GM21528 (cell line): ENCODE data around the gene ARHGEF16.

Experiments used
- ATAC-seq: cut with Tn5 transposase; IDR thresholded peaks from one replicate; pipeline ENCODE4 v1.9.1; 2021; ENCODE audit warnings: mild to moderate bottlenecking, moderate library complexity; ENCODE audit not compliant: unreplicated experiment, low FRiP score

Gene ARHGEF16

DNA sequence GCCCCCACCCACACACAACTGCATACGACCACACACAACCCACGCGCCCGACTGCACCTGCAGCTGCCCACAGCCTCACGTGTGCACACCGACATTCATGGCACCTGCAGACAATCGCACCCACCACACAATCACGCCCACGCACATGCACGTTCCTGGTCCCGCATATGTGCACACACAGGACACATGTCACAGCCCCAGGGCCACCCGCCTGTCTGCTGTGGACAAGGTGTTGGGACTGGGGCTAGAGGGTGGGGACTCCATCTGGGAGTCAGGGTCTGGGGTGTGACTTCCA lies 56.4 kb downstream of the ARHGEF16 start:
- ATAC-seq = no peak

DNA sequence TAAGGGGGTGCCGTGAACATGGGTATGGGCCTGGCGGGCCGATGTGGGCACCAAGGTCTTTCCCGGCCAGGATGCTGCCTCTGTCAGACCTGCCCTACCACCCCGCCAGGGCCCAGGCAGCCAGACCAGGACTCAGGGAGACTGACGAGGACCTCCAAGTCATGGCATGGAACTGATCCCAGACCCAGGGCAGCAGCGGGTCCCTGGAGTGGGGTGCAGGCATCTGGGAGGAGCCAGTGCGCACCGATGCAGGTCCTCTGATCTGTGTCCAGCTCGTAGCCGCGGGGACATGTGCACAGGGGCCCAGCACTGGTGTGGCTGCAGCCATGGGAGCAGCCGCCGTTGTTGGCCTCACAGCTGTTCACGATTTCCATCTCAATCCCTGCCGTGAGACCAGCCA lies 56.8 kb downstream of the ARHGEF16 start:
- ATAC-seq = no peak

DNA sequence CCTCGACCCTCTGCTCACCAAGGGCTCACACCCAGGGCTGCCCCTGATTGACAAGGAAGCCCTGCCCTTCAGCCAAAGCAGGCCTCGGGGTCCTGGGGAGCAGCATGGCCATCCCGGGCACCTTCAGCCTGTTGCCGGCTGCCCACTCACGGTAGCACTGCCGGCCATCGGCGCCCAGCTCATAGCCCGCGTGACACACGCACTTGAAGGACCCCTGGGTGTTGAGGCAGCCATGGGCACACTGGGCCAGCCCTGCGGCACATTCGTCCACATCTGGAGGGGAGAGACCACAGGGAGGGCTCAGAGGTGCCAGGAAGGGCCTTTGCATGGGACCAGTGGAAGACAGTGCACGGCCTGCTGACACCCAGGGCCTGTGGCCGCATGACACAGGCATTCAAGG lies 57.4 kb downstream of the ARHGEF16 start:
- ATAC-seq = no peak

DNA sequence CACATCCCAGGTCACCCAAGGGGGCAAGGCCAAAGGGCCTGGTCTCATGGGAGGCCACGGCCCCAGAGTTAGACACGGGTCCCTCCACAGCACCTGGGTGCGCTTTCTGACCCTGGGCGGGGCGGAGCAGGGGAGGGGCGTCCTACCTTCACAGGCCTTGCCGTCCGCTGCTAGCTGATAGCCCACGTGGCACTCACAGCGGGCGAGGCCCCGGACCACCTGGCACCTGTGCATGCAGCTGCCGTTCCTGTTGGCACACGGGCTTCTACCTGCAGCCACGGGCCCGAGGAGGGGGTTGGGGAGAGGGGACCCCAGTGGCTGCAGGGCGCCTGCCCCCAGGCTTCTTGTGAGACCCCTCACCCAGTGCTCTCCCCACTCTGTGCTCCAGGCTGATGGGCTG lies 59.9 kb downstream of the ARHGEF16 start:
- ATAC-seq = no peak

DNA sequence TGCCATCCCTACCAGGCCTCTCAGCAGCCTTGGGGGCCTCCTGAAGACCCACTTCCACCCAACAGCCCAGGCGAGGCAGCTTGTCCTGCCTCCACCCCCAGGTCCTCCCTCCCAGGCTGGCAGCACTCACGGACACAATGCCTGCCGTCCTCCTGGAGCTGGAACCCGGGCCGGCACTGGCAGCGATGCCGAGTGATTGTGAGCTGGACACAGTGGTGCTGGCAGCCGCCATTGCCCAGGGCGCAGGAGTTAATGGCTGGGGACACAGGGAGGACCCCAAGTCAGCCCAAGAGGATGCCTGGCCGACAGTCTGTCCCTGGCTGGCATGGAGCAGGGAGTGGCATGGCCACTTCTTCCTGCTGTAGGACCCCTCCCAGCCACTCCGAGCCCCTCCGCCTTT lies 60.8 kb downstream of the ARHGEF16 start:
- ATAC-seq = no peak

DNA sequence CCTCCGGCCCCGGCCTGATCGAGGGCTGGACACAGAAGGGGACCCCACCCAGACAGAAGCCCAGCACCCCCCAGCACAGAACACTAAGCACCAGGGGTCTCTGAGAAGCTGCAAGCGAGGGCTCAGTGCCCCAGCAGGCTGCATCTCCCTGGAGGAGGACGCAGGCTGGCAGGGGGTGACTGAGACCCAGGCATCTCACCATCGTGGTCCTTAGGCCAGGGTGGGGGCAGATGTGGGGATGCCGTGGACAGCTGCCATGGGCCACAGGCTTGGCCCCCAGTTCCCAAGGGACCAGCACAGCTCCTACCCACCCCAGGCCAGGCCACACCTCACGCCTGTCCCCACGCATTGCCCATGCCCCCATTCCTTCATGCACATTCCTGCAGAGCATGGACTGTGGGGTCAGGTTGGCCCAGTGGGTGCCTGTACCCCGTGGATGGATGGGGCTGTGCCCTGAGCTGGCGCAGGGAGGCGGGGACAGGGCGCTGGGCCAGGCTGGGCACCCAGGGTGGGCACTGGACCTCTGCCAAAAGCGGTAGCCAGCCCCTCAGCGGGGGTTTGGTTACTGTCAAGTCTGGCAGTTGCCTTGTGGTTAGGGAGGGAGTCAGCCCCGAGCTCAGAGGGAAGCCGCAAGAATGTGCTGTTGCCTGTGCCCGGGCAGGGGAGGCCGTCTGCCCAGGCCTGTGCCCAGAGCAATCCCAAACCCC lies 61.5 kb downstream of the ARHGEF16 start:
- ATAC-seq = no peak

DNA sequence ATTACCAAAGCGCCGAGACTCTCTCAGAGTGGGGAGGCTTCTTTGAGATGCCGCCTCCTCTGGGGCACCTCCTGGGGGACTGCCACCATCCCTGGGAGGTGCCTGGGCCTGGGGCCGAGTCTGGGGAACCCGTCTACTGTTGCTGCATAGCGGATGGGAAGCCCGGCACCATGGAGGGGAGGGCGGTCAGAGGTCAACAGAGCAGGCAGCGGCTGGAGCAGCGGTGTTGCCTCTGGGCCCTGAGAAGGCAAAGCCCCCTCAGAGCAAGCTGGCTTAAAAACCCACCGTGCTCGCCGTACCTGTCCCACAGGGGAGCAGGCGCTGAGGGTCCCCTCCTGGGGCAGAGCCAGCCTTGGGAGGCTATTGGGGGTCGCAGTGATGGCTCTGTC lies 62.0 kb downstream of the ARHGEF16 start:
- no peak for ATAC-seq

DNA sequence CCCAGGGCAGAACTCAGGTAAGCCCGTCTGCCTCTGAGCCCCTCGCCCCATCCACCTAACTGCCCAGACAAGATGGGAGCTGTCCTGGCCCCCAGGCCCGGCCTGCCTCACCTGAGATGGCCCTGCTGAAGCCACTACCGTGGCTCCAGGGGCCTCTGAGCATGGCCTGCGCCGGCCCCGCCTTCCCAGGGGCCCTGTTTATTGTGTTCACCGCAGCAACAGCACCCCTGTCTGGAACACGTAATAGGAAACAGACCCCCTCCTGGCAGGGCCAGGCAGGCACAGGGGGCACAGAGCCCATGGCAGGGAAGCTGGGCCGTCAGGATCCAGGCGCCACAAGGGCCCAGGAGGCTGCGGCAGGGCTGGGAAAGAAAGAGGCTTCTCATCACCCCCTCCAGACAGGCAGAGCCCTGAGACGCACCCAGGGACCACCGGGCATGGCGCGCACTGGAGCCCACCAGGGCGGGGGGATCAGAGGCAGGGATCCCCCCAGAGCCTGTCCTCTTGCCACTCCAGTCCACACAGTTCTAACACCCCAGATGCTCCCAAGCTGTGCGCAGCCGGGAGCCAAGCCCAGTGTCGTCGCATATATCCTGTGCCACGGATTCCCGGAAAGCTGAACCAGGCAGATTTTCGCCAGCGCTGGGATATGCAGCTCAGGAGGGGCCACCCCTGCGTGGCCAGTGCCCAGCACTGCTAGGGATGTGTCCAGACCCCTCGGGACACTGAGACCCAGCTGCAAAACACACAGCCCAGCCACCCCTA lies 62.6 kb downstream of the ARHGEF16 start:
- no peak for ATAC-seq

DNA sequence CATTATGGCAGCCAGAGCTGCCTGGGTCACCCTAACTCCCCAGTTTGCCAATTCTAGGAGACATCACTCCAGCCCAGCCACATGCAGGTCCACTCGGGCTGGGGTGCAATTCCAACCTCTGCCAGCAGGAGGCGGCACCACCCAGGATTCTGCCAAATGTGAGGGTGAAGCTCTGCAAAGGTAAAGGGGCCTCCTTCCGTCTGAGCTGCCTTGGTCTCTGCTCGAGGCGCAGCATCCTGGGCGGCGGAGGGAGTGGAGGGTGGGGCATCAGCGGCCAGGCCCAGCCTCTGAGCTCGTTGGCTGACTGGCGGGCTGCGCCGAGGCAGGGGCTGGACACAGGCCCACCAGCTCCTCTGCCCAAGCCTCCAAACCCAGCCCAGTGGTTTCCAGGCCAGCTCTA lies 63.8 kb downstream of the ARHGEF16 start:
- no peak for ATAC-seq

DNA sequence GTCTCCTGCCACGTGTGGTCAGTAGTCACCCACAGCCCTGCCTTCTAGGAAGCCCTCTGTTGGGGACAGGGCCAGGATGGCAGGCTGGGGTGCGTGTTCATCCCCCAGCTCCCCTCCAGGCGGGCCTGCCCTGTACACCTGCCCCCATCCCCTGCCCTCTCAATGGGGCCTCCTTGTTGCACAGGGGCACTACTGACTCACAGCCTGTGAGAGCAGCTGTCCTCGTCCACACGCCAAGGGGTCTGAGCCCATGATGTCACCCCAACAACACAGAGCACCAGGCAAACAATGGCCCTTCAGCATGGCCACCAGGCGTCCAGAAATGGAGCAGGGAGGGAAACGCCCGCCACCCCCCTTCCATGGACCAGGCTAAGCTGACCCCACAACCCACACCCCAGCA lies 64.3 kb downstream of the ARHGEF16 start:
- no peak for ATAC-seq

DNA sequence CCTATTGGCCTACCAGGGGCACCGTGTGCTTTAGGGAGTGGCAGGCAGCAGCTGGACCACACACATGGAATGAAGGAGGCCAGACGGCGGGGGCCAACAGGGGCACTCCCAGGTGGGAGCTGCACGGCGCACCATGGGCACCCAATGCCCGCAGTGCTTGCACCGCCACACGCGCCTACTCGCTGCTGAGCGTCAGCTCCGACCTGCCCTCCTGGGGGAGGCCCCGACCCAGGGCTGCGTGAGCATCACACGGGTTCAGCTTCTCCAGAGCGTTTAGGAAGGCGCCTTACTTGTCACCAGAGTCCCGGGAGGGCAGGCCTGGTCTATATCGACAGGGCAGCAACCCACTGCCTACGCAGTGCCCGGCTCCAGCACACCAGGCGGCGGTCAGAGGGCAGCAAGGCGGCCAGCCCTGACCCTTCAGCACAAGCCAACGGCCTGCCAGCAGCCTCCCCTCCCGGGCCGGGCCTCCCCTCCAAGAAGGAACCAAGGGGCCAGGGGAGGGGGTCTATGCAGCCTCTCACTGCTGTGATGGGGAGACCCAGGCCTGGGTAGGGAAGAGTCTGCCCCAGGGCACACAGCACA lies 64.9 kb downstream of the ARHGEF16 start:
- no peak for ATAC-seq

DNA sequence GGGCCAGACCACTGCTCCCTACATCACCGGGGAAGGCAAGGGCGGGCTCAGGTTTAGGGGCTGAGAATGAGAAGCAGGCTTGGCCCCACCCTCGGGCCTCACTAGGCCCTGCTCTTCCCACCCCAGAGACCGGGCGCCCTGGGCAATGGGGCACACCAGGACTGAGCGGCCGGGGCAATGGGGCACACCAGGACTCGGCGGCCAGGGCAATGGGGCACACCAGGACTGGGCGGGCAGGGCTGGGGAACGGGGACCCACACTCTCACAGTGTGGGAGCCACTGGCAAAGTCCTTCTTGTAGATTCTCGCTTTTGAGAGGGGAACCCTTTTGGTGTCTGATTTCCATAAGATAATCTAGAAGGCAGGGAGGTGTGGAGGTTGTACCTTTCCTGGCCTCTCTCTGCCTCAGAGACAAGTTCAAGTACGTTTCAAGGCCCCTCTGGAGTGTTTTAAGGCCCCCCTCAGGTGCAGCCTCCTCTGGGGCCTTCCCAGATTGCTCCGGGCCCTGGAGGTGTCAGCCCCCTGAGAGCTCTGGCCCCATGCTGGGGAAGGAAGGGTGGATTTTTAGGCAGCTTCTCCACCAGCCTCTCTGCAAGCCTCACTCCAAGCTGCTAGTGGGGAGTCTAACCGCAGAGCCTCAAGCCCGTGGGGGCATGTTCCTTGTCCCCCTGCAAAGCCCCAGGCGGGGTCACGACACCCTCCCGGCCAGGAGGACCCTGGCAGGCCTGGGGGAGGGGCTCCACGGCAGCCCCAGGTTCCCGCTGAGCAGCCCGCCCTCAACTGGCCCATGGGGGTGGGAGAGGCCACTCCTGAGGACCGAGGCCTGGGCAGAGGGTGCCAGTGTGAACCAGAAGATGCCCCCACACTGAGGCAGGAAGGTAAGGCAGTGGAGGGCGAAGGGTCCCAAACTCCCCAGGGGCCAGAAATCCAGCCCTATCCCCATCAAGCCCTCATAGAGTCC lies 66.2 kb downstream of the ARHGEF16 start:
- no peak for ATAC-seq

DNA sequence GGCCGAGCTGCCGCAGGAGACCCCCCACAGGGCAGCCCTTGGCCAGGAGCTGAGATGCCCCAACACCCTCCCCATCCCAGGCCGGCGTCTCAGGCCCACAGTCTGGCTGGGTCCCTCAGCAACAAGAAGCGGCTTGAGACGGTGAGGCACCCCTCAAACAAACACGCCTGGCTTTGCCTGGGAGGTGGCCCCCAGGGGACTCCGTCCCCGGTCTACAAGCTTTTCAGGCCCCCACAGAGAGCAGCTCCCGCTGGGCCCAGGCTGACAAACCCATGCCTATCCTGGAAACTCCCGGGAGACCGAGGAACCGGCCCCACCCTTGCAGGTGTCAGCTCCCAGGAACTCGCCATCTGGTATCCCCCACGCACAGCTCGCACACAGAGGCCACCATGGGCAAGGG lies 67.0 kb downstream of the ARHGEF16 start:
- ATAC-seq = no peak

DNA sequence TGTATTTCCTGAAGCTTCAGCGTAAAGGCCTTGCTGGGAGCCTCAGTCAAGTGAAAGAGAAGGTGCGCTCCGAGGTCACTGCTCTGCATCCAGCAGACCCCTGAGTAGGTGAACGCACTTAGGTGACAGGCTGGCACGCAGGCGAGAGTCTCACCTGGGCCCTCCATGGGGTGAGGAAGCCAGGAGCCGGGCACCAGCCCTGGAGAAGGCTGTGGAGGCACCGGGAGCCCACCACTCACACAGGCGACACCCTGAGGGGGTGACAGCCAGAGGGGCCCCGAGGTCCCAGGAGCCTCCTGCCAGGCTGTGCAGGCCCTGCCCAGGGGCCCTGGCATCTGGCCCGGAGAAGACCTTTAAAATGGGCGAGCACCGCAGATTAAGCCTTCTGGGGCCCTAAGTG lies 67.6 kb downstream of the ARHGEF16 start:
- ATAC-seq = no peak

DNA sequence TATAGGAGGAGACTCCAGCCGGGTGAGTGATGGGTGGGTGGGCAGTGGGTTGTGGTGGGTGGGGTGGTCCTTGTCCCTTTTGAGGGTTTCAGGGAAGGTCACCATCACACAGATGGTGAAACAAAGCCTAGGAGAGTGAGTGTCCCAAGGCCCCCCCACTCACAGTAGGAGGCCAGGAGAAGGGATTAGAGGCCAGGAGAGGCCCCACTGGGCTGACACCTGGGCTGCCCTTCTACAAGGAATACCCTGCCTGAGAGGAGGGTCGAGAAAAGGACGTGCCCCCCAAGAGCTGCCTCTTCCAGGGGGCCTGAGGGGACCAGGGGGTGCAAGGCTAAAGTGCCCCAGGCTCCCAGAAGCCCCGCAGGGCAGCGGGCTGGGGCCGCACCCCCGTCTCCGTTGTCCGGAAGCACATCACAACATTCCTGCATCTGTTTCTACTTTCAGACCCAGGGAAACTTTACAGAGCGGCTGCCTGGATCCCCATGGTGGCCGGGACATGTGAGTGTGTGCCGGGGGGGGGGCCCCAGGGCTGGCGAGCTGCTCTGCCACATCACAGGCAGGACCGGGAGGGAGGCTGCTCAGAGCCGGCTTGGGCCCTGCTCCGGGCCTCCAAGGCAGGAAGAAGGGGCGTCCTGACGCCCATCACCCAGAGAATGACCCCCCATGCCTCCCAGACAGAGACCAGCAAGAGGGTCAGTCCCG lies 68.2 kb downstream of the ARHGEF16 start:
- ATAC-seq = no peak

DNA sequence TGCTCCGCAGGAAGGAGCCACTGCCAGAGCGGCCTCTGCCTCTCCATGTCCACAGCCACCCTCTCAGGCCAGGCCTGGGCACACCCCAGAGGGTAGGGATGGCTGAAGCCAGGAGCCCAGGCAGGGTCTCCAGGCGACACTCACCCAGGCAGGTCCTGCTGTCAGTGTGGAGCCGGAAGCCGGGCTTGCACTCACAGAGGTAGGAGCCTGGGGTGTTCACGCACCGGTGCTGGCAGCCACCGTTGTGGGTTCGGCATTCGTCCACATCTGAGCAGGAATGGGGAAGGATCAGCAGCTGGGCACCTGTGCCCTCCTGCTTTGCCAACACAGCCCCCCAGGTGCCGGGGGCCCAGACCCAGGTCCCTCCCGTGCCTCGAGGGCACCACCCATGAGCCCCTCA lies 69.5 kb downstream of the ARHGEF16 start:
- ATAC-seq = no peak

DNA sequence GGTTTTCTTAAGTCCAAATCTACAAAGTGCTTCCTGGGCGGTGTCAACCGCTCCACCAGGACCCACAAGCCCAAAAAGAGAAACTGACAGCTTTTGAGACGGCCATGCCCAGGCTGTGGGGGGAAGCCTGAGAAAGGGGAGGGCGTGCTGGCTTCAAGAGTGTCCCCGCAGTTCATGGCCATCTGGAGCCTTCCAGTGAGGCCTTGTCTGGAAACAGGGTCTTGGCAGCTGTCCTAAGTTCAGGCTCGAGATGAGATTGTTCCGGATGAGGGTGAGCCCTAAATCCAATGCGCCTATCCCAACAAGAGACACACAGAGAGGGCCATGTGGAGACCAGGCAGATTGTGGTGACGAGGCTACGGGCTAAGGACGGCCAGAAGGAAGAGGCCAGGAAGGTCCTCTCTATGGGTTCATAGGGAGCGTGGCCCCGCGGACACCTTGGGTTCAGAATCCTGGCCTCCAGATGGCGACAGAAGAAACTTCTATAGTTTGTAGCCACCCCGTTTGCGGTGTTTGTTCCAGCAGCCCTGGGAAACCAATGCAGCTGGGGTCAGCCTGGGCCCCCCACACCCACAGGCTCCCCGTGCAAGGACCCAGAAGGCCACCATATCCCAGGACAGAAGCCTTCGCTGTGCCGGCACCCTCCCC lies 70.2 kb downstream of the ARHGEF16 start:
- ATAC-seq = no peak

DNA sequence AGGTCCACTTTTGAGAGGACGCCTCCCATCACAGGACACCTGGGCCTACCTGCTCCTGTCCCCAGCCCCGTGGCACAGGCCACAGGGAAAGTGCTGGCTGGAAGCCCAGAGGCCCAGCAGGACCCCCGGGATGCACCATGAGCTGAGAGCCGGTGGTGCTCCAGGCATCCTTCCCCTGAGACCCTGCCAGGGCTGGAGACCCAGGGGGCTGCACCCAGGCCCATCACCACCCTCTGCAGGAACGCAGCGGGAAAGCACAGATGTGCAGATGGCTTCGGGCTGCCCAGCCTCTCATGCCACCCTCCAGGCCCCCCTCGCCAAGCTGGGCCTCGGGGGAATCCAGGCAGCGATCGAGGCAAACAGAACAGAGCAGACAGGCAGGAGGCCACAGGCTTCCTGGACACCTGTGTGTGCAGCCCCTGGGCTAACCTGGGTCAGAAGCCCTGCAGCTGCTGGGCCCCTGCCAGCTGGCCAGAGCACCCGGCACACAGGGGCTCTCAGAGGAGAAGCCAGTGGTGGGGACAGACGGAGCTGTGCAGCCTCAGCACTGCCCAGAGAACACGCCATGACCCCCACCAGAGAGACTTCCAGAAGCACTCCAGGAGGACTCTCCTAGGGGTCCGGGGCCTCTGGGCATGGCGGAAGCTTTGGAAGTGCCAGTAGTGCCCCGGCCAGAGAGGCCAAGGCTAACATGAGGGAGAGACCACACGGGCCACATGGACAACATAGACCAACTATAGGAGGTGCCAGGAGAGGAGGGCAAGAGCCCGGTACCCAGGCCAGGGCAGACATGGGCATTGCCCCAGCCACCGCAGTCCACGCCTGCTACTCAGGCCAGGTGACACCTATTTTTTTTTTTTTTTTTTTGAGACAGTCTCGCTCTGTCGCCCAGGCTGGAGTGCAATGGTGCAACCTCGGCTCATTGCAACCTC lies 71.4 kb downstream of the ARHGEF16 start:
- ATAC-seq = no peak

DNA sequence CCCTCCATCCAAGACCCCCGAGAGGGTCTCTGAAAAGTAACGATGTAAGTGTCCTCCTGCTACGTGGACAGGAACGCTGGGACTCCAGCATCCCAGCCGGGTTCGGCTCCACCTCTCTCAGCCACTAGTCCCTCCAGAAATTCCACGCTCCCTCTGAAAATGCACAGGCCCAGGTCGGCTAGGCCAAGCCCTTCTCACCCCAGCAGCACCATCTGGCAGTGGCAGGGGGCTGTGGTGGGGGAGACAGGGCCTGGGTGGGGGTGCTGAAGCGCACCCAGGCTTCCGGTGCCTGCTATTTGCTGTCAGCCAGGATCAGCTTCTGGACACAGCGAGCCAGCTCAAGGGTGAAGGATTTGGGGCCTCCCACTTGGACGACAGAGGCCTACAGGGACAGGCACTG lies 73.3 kb downstream of the ARHGEF16 start:
- no peak for ATAC-seq
